Measurements from ENCODE around the gene RBSN. TPM values are rescaled to one million over a fixed set of nuclear protein-coding genes. Genes with fewer than 3 reads are reported as not detected.

The RBSN gene
- total and polyA plus RNA-seq, 5 experiments from 2014 or later: 16.3 to 41.4 (median 20.3) TPM

- H3K4me1 Mint-ChIP-seq: peaks cover 0 to 4% (median 2%) of the 10 kb centered on the region in 4 donors
- H3K27me3 Mint-ChIP-seq: no peaks in the 10 kb centered on the region
- ATAC-seq (no peak), DNase-seq (no peak)
- H3K36me3 Mint-ChIP-seq: no peaks in the 10 kb centered on the region
- H3K4me3 Mint-ChIP-seq: no peak overlapping the region
- H3K9me3 Mint-ChIP-seq: no peaks in the 10 kb centered on the region
- H3K27ac Mint-ChIP-seq: peak overlapping the region in 1 of 10 donors; percentile 63
- POLR2A ChIA-PET: no interaction called here
Measured at GRCh38 chr3:15113884-15114283, 14.9 kb upstream of the RBSN start.

- ATAC-seq (no peak), DNase-seq (no peak)
- H3K4me1 Mint-ChIP-seq: peaks cover 0 to 2% (median under 1%) of the 10 kb centered on the region in 4 donors
- H3K4me3 Mint-ChIP-seq: no peak overlapping the region
- H3K36me3 Mint-ChIP-seq: no peaks in the 10 kb centered on the region
- H3K27ac Mint-ChIP-seq: no peak overlapping the region
- H3K27me3 Mint-ChIP-seq: no peaks in the 10 kb centered on the region
- H3K9me3 Mint-ChIP-seq: no peaks in the 10 kb centered on the region
- POLR2A ChIA-PET: no interaction called here
Measured at GRCh38 chr3:15113471-15113870, 14.5 kb upstream of the RBSN start.

- DNase-seq: no peak
- Mint-ChIP-seq H3K27me3 (peaks cover 4 to 10% (median 4%) of the 10 kb centered on the region in 5 donors), H3K36me3 (no peaks in the 10 kb centered on the region), H3K4me3 (no peak overlapping the region), H3K9me3 (no peaks in the 10 kb centered on the region), H3K27ac (no peak overlapping the region), H3K4me1 (peaks cover 2 to 10% (median 5%) of the 10 kb centered on the region in 4 donors)
- ATAC-seq: no peak
- POLR2A ChIA-PET: no interaction called here
Measured at GRCh38 chr3:15112011-15112410, 13.1 kb upstream of the RBSN start.

- H3K4me3 Mint-ChIP-seq: no peak overlapping the region
- H3K4me1 Mint-ChIP-seq: peaks cover 2 to 10% (median 5%) of the 10 kb centered on the region in 4 donors
Measured at GRCh38 chr3:15110206-15110605, 11.3 kb upstream of the RBSN start.

GRCh38 chr3:15108869-15109268 lies 9.9 kb upstream of the RBSN start:
- Mint-ChIP-seq H3K4me3 (no peak overlapping the region), H3K36me3 (no peaks in the 10 kb centered on the region), H3K27me3 (peaks cover 4 to 11% (median 8%) of the 10 kb centered on the region in 5 donors), H3K27ac (peak overlapping the region in 1 of 10 donors; percentile 13), H3K4me1 (peaks cover 2 to 10% (median 5%) of the 10 kb centered on the region in 4 donors), H3K9me3 (no peaks in the 10 kb centered on the region)
- no peak for ATAC-seq
- DNase-seq: no peak
- POLR2A ChIA-PET: interaction anchor here (1.5 kb wide), 1 partner anchor 12 kb away, joined by 4 read pairs; no protein-coding TSS in a partner anchor

More at GRCh38 chr3:15110206-15110605, 11.3 kb upstream of the RBSN start:
- ATAC-seq (no peak), DNase-seq (no peak)
- Mint-ChIP-seq H3K27ac (no peak overlapping the region), H3K36me3 (no peaks in the 10 kb centered on the region), H3K27me3 (peaks cover 4 to 11% (median 8%) of the 10 kb centered on the region in 5 donors), H3K9me3 (no peaks in the 10 kb centered on the region)
- POLR2A ChIA-PET: interaction anchor here (0.6 kb wide), 1 partner anchor 11 kb away, joined by 3 read pairs; the partner anchor contains the start of gene RBSN

GRCh38 chr3:15108082-15108545 lies 9.2 kb upstream of the RBSN start:
- Mint-ChIP-seq H3K4me3 (no peak overlapping the region), H3K4me1 (peaks cover 2 to 10% (median 5%) of the 10 kb centered on the region in 4 donors), H3K9me3 (no peaks in the 10 kb centered on the region), H3K27me3 (peaks cover 4 to 11% (median 9%) of the 10 kb centered on the region in 5 donors), H3K27ac (no peak overlapping the region), H3K36me3 (no peaks in the 10 kb centered on the region)
- POLR2A ChIA-PET: interaction anchor here (1.4 to 1.5 kb wide), 2 partner anchors 9 to 11 kb away, joined by 3 to 4 read pairs; partner anchors contain the start of gene RBSN
- ATAC-seq (peak; percentile 98 to 99), DNase-seq (peak; percentile 45 to 78 (median 72))

- peaks cover 9 to 11% (median 10%) of the 10 kb centered on the region in 5 donors for H3K27me3 Mint-ChIP-seq
- peak overlapping the region in 1 of 10 donors; percentile 24 for H3K27ac Mint-ChIP-seq
- ATAC-seq (no peak), DNase-seq (no peak)
- H3K4me1 Mint-ChIP-seq: peaks cover 2 to 10% (median 5%) of the 10 kb centered on the region in 4 donors
- H3K9me3 Mint-ChIP-seq: no peaks in the 10 kb centered on the region
- H3K4me3 Mint-ChIP-seq: no peak overlapping the region
- POLR2A ChIA-PET: interaction anchor here (0.6 to 1.5 kb wide), 3 partner anchors 8 to 11 kb away, joined by 3 to 4 read pairs (median 4); partner anchors contain the start of gene RBSN
- H3K36me3 Mint-ChIP-seq: no peaks in the 10 kb centered on the region
Measured at GRCh38 chr3:15107075-15107947, 8.4 kb upstream of the RBSN start.

GRCh38 chr3:15102836-15103235 lies 3.9 kb upstream of the RBSN start:
- Mint-ChIP-seq H3K36me3 (peaks cover 0 to 2% (median 0%) of the 10 kb centered on the region in 3 donors), H3K27ac (no peak overlapping the region), H3K4me1 (peaks cover 13 to 27% (median 24%) of the 10 kb centered on the region in 4 donors), H3K4me3 (no peak overlapping the region), H3K27me3 (peaks cover 9 to 13% (median 10%) of the 10 kb centered on the region in 5 donors), H3K9me3 (peaks cover 0 to 2% (median 0%) of the 10 kb centered on the region in 9 donors)
- POLR2A ChIA-PET: no interaction called here
- DNase-seq (no peak), ATAC-seq (no peak)

GRCh38 chr3:15102256-15102655 lies 3.3 kb upstream of the RBSN start:
- Mint-ChIP-seq H3K4me3 (peak overlapping the region in 2 of 10 donors; percentile 1 to 8), H3K4me1 (peaks cover 14 to 28% (median 26%) of the 10 kb centered on the region in 4 donors), H3K27ac (no peak overlapping the region), H3K9me3 (peaks cover 0 to 2% (median 0%) of the 10 kb centered on the region in 9 donors), H3K27me3 (peaks cover 4 to 10% (median 7%) of the 10 kb centered on the region in 5 donors), H3K36me3 (peaks cover 0 to 2% (median 0%) of the 10 kb centered on the region in 3 donors)
- POLR2A ChIA-PET: no interaction called here
- DNase-seq: no peak
- ATAC-seq: no peak

- peaks cover 0 to 2% (median 0%) of the 10 kb centered on the region in 9 donors for H3K9me3 Mint-ChIP-seq
- H3K4me3 Mint-ChIP-seq: peak overlapping the region; percentile 89 to 99 (median 94)
- ATAC-seq: peak; percentile 7 to 16
- H3K4me1 Mint-ChIP-seq: peaks cover 14 to 38% (median 29%) of the 10 kb centered on the region in 4 donors
- peaks cover 0 to 9% (median 2%) of the 10 kb centered on the region in 5 donors for H3K27me3 Mint-ChIP-seq
- POLR2A ChIA-PET: interaction anchor here (0.6 to 3.3 kb wide), 13 partner anchors 8 to 921 kb away, joined by 3 to 22 read pairs (median 3); partner anchors contain the start of genes CAPN7, CCDC174, LSM3 and MRPS25
- H3K27ac Mint-ChIP-seq: peak overlapping the region; percentile 87 to 98 (median 96)
- H3K36me3 Mint-ChIP-seq: peaks cover 0 to 23% (median 12%) of the 10 kb centered on the region in 3 donors
- DNase-seq: peak in 1 of 10 donors; percentile 7
Measured at GRCh38 chr3:15099364-15100098, 583 bp upstream of the RBSN start.

GRCh38 chr3:15097891-15098290 lies 1.1 kb downstream of the RBSN start:
- Mint-ChIP-seq H3K27me3 (peaks cover 0 to 9% (median 2%) of the 10 kb centered on the region in 5 donors), H3K4me3 (peak overlapping the region; percentile 89 to 99 (median 94)), H3K27ac (peak overlapping the region; percentile 87 to 98 (median 96)), H3K4me1 (peaks cover 14 to 38% (median 29%) of the 10 kb centered on the region in 4 donors), H3K9me3 (peaks cover 0 to 2% (median 0%) of the 10 kb centered on the region in 9 donors), H3K36me3 (peaks cover 0 to 38% (median 20%) of the 10 kb centered on the region in 3 donors)
- ATAC-seq: no peak
- POLR2A ChIA-PET: interaction anchor here (0.8 to 3.3 kb wide), 9 partner anchors 10 to 446 kb away, joined by 3 to 22 read pairs (median 4); partner anchors contain the start of genes CAPN7, CCDC174, MRPS25 and NR2C2
- DNase-seq: peak in 5 of 10 donors; percentile 8 to 54 (median 15)

- Mint-ChIP-seq H3K4me1 (peaks cover 14 to 42% (median 31%) of the 10 kb centered on the region in 4 donors), H3K27ac (peak overlapping the region in 6 of 10 donors; percentile 35 to 60 (median 50)), H3K36me3 (peaks cover 0 to 55% (median 23%) of the 10 kb centered on the region in 3 donors), H3K27me3 (peaks cover 0 to 3% (median 0%) of the 10 kb centered on the region in 5 donors), H3K4me3 (peak overlapping the region in 2 of 10 donors; percentile 6 to 58), H3K9me3 (peaks cover 0 to 2% (median 0%) of the 10 kb centered on the region in 9 donors)
- ATAC-seq (no peak), DNase-seq (no peak)
- POLR2A ChIA-PET: no interaction called here
Measured at GRCh38 chr3:15096046-15096445, 2.9 kb downstream of the RBSN start.
